Neuronal stem cell (in vitro differentiated cells): ENCODE results near the gene GBGT1.

ENCODE experiments used
- DNase-seq: peaks from one replicate; pipeline ENCODE4 v3.0.0-alpha.2; 2013; ENCODE audit warnings: low spot score
- H2AFZ ChIP-seq: one replicate; pipeline ENCODE4 v1.6.1; 2013; ENCODE audit warnings: mild to moderate bottlenecking, low read length, inconsistent platforms
- H2AK5ac ChIP-seq: 2 replicates; pipeline ENCODE4 v1.6.1; 2013; ENCODE audit warnings: low read depth, mild to moderate bottlenecking, inconsistent platforms, low read length, moderate library complexity, mixed read lengths
- H2BK120ac ChIP-seq: 2 replicates; pipeline ENCODE4 v1.6.1; 2013; ENCODE audit warnings: low read depth, mild to moderate bottlenecking, inconsistent platforms, low read length, moderate library complexity, mixed read lengths
- H2BK12ac ChIP-seq: one replicate; pipeline ENCODE4 v1.6.1; 2013; ENCODE audit warnings: low read length, inconsistent platforms
- H2BK15ac ChIP-seq: 2 replicates; pipeline ENCODE4 v1.6.1; 2013; ENCODE audit warnings: mild to moderate bottlenecking, low read length, inconsistent platforms, mixed read lengths
- H2BK5ac ChIP-seq: one replicate; pipeline ENCODE4 v1.6.1; 2013; ENCODE audit warnings: inconsistent platforms, mild to moderate bottlenecking, low read length, moderate library complexity
- H3K14ac ChIP-seq: one replicate; pipeline ENCODE4 v1.6.1; 2013; ENCODE audit warnings: low read length, inconsistent platforms
- H3K18ac ChIP-seq: 2 replicates; pipeline ENCODE4 v1.6.1; 2013; ENCODE audit warnings: low read length, inconsistent platforms
- H3K23ac ChIP-seq: 2 replicates; pipeline ENCODE4 v1.6.1; 2013; ENCODE audit warnings: low read depth, mild to moderate bottlenecking, mixed read lengths, low read length, inconsistent platforms; ENCODE audit not compliant: poor library complexity
- H3K27ac ChIP-seq: replicated peaks from 3 replicates; pipeline ENCODE4 v1.5.1; 2013; ENCODE audit warnings: low read length, inconsistent platforms
- H3K27me3 ChIP-seq, 3 experiments: 2 replicates each; pipeline ENCODE4 v1.6.1; 2013; ENCODE audit warnings: low read length in 3 of 3, mild to moderate bottlenecking in 2 of 3, inconsistent platforms in 1 of 3, low read depth in 1 of 3, mixed read lengths in 1 of 3, moderate library complexity in 1 of 3; ENCODE audit not compliant: control insufficient read depth in 3 of 3, insufficient read depth in 3 of 3
- H3K36me3 ChIP-seq, 2 donors: replicated peaks in 1 of 2; 2 replicates each; pipeline ENCODE4 v1.6.1; 2013; ENCODE audit warnings: low read length in 2 of 2; ENCODE audit not compliant: control insufficient read depth in 2 of 2, insufficient read depth in 2 of 2
- H3K4ac ChIP-seq: 2 replicates; pipeline ENCODE4 v1.6.1; 2013; ENCODE audit warnings: inconsistent platforms, mild to moderate bottlenecking, low read length, moderate library complexity
- H3K4me1 ChIP-seq, 2 donors: 1 replicate in 1 of 2; 2 replicates in 1 of 2; pipeline ENCODE4 v1.6.1; 2013; ENCODE audit warnings: low read length in 2 of 2, low read depth in 1 of 2; ENCODE audit not compliant: control insufficient read depth in 2 of 2, insufficient read depth in 1 of 2
- H3K4me2 ChIP-seq: one replicate; pipeline ENCODE4 v1.6.1; 2013; ENCODE audit warnings: mild to moderate bottlenecking, low read length, inconsistent platforms; ENCODE audit not compliant: insufficient read depth, poor library complexity, severe bottlenecking
- H3K4me3 ChIP-seq, 2 donors: 2 replicates each; pipeline ENCODE4 v1.5.1; 2013; ENCODE audit warnings: low read length in 2 of 2, mild to moderate bottlenecking in 2 of 2, inconsistent platforms in 1 of 2, moderate library complexity in 1 of 2
- H3K79me1 ChIP-seq: one replicate; pipeline ENCODE4 v1.6.1; 2013; ENCODE audit warnings: low read depth, mild to moderate bottlenecking, inconsistent platforms, low read length, moderate library complexity
- H3K9ac ChIP-seq: one replicate; pipeline ENCODE4 v1.6.1; 2013; ENCODE audit warnings: mild to moderate bottlenecking, low read depth, low read length, inconsistent platforms; ENCODE audit not compliant: poor library complexity
- H3K9me3 ChIP-seq, 2 donors: replicated peaks in 1 of 2; 2 replicates each; pipeline versions ENCODE3 to v1.6.1; 2013; ENCODE audit warnings: low read length in 2 of 2, mild to moderate bottlenecking in 2 of 2, inconsistent platforms in 1 of 2, low read depth in 1 of 2, mixed read lengths in 1 of 2, moderate library complexity in 1 of 2; ENCODE audit not compliant: control insufficient read depth in 2 of 2, insufficient read depth in 1 of 2
- H4K8ac ChIP-seq: one replicate; pipeline ENCODE4 v1.6.1; 2013; ENCODE audit warnings: low read depth, mild to moderate bottlenecking, inconsistent platforms, low read length, moderate library complexity
- H4K91ac ChIP-seq: one replicate; pipeline ENCODE4 v1.6.1; 2013; ENCODE audit warnings: low read length, low read depth, mild to moderate bottlenecking, inconsistent platforms; ENCODE audit not compliant: poor library complexity
- WGBS, 2 donors: extraction: QIAGEN DNeasy Blood & Tissue Kit; methylation state at CpG; one replicate each; pipeline ENCODE4 v1.1.7; 2013; ENCODE audit warnings: missing lambda C conversion rate in 2 of 2, mixed read lengths in 1 of 2; ENCODE audit not compliant: insufficient read length in 2 of 2, insufficient replicate concordance in 1 of 2; ENCODE audit errors: extremely low coverage in 2 of 2; 5-methylcytosine and 5-hydroxymethylcytosine counted together

Gene GBGT1

GRCh38 chr9:133191989-133192388, 28.3 kb upstream of the GBGT1 start:
- H2BK12ac ChIP-seq = no peak overlapping the region
- H3K4me2 ChIP-seq = no peak overlapping the region
- H3K9ac ChIP-seq = no peak overlapping the region
- no peak overlapping the region for H4K91ac ChIP-seq
- H3K4ac ChIP-seq = no peak overlapping the region
- no peak for DNase-seq
- peaks cover 0 to 21% (median 19%) of the 10 kb centered on the region in 3 experiments for H3K27me3 ChIP-seq
- no peak overlapping the region for H2BK15ac ChIP-seq
- no peaks in the 10 kb centered on the region for H3K36me3 ChIP-seq
- H4K8ac ChIP-seq = no peak overlapping the region
- H3K14ac ChIP-seq = no peak overlapping the region
- no peak overlapping the region for H3K23ac ChIP-seq
- no peak overlapping the region for H2BK120ac ChIP-seq
- H2BK5ac ChIP-seq = no peak overlapping the region
- H3K18ac ChIP-seq = no peak overlapping the region
- H3K4me1 ChIP-seq = peaks cover 0 to 2% of the 10 kb centered on the region in 2 donors
- H2AFZ ChIP-seq = no peak overlapping the region
- no peaks in the 10 kb centered on the region for H3K79me1 ChIP-seq
- no peak overlapping the region for H3K4me3 ChIP-seq
- H2AK5ac ChIP-seq = no peak overlapping the region
- H3K27ac ChIP-seq = no peak overlapping the region
- no CpG with 5 or more reads among the region's 7 CpGs for WGBS, 2 donors
- H3K9me3 ChIP-seq = peaks cover 0 to 4% of the 10 kb centered on the region in 2 donors

GRCh38 chr9:133189826-133190225, 26.1 kb upstream of the GBGT1 start:
- Histone ChIP-seq H3K4me3 (no peak overlapping the region), H3K9me3 (peaks cover 0 to 2% of the 10 kb centered on the region in 2 donors), H3K14ac (no peak overlapping the region), H3K23ac (no peak overlapping the region), H3K4ac (no peak overlapping the region), H2BK120ac (peak overlapping the region; percentile 47), H3K27ac (no peak overlapping the region), H2BK12ac (peak overlapping the region; percentile 58), H3K18ac (no peak overlapping the region), H4K8ac (no peak overlapping the region), H4K91ac (no peak overlapping the region), H3K9ac (no peak overlapping the region), H3K4me2 (no peak overlapping the region), H3K4me1 (peaks cover 0 to 2% of the 10 kb centered on the region in 2 donors), H3K27me3 (peaks cover 0 to 25% (median 22%) of the 10 kb centered on the region in 3 experiments), H2AK5ac (no peak overlapping the region), H3K36me3 (no peaks in the 10 kb centered on the region), H3K79me1 (no peaks in the 10 kb centered on the region), H2AFZ (no peak overlapping the region), H2BK5ac (no peak overlapping the region), H2BK15ac (no peak overlapping the region)
- DNase-seq = no peak
- WGBS, 2 donors = no CpG with 5 or more reads among the region's 8 CpGs

GRCh38 chr9:133188843-133189180, 25.1 kb upstream of the GBGT1 start:
- no peaks in the 10 kb centered on the region for H3K9me3 ChIP-seq
- H3K4me1 ChIP-seq = peaks cover 0 to 2% of the 10 kb centered on the region in 2 donors
- H2BK120ac ChIP-seq = peak overlapping the region; percentile 30
- H3K14ac ChIP-seq = no peak overlapping the region
- peaks cover 0 to 25% (median 22%) of the 10 kb centered on the region in 3 experiments for H3K27me3 ChIP-seq
- no peak overlapping the region for H3K9ac ChIP-seq
- no peak overlapping the region for H3K27ac ChIP-seq
- WGBS, 2 donors = no CpG with 5 or more reads among the region's 7 CpGs
- no peak overlapping the region for H3K4me3 ChIP-seq
- H4K91ac ChIP-seq = no peak overlapping the region
- no peak overlapping the region for H2BK15ac ChIP-seq
- no peaks in the 10 kb centered on the region for H3K36me3 ChIP-seq
- no peaks in the 10 kb centered on the region for H3K79me1 ChIP-seq
- peak overlapping the region; percentile 77 for H3K23ac ChIP-seq
- H4K8ac ChIP-seq = no peak overlapping the region
- H2AK5ac ChIP-seq = peak overlapping the region; percentile 70
- DNase-seq = no peak
- no peak overlapping the region for H3K4ac ChIP-seq
- no peak overlapping the region for H2AFZ ChIP-seq
- H3K18ac ChIP-seq = peak overlapping the region; percentile 71
- H2BK5ac ChIP-seq = no peak overlapping the region
- no peak overlapping the region for H3K4me2 ChIP-seq
- no peak overlapping the region for H2BK12ac ChIP-seq

GRCh38 chr9:133188006-133188842, 24.5 kb upstream of the GBGT1 start:
- Histone ChIP-seq H2BK5ac (no peak overlapping the region), H3K14ac (no peak overlapping the region), H3K23ac (peak overlapping the region; percentile 77), H2AFZ (no peak overlapping the region), H2AK5ac (peak overlapping the region; percentile 83), H3K9me3 (no peaks in the 10 kb centered on the region), H3K4me1 (peaks cover 0 to 2% of the 10 kb centered on the region in 2 donors), H2BK12ac (no peak overlapping the region), H2BK15ac (no peak overlapping the region), H4K91ac (no peak overlapping the region), H4K8ac (no peak overlapping the region), H2BK120ac (peak overlapping the region; percentile 30), H3K27me3 (peaks cover 0 to 28% (median 22%) of the 10 kb centered on the region in 3 experiments), H3K4me3 (no peak overlapping the region), H3K27ac (no peak overlapping the region), H3K4me2 (no peak overlapping the region), H3K79me1 (no peaks in the 10 kb centered on the region), H3K36me3 (no peaks in the 10 kb centered on the region), H3K9ac (no peak overlapping the region), H3K18ac (peak overlapping the region; percentile 71), H3K4ac (no peak overlapping the region)
- DNase-seq = peak; percentile 29
- no CpG with 5 or more reads among the region's 21 CpGs for WGBS, 2 donors
